ENCODE results near the gene SRSF9.

The SRSF9 gene

DNA sequence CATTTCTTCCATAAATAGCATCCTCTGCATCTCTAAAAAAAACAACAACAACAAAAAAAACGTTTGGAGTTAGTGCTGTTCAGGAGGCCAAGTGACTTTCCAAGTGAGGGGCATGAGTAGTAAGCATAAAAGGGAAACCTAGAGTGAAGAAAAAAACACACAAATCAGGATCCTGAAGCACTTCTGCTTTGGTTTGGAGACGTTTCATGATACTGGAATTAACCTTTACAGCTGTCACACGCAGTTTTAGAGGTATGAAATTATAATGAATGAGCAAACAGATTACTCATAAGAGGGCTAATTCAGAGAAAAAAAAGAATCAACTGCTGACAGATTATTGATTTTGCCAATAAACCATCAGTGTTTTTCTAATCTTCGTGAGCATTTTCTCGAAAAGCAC, 3.8 kb downstream of the SRSF9 start:
- H3K18ac ChIP-seq (ENCODE audit: low read depth in 1 of 2, low read length in 2 of 2): no peak overlapping the region
- WGBS: 50% methylated on average over 4 of the region's 5 CpGs
- no peak overlapping the region for H3K4me2 ChIP-seq (ENCODE audit: low read length, poor library complexity, severe bottlenecking)
- H3K4ac ChIP-seq (ENCODE audit: low read depth in 1 of 2, low read length in 2 of 2): no peak overlapping the region
- H2BK12ac ChIP-seq (ENCODE audit: low read length in 2 of 2): no peak overlapping the region
- no peak overlapping the region for H3K23ac ChIP-seq (ENCODE audit: low read length in 2 of 2)
- no peaks in the 10 kb centered on the region for H3K27me3 ChIP-seq (ENCODE audit: control insufficient read depth in 1 of 2, insufficient read depth in 1 of 2, low read length in 2 of 2)
- peaks cover 17% of the 10 kb centered on the region for H3K79me1 ChIP-seq (replicated peaks; ENCODE audit: low read length, poor library complexity, severe bottlenecking)
- H2AK5ac ChIP-seq (ENCODE audit: low read length, severe bottlenecking): no peak overlapping the region
- no peak overlapping the region for H2BK5ac ChIP-seq (ENCODE audit: low read depth, low read length, poor library complexity, severe bottlenecking)
- H4K91ac ChIP-seq (ENCODE audit: low read length): no peak overlapping the region
- no peak for DNase-seq
- no peak overlapping the region for H4K8ac ChIP-seq (ENCODE audit: low read length)
- no peak overlapping the region for H2AFZ ChIP-seq (ENCODE audit: low read depth, low read length)
- H3K36me3 ChIP-seq (ENCODE audit: control insufficient read depth in 1 of 2, insufficient read depth in 2 of 2, low read depth in 1 of 2, low read length in 2 of 2): peaks cover 24 to 62% of the 10 kb centered on the region in 2 experiments
- no peak overlapping the region for H2BK120ac ChIP-seq (ENCODE audit: low read depth, low read length)
- H3K4me3 ChIP-seq (ENCODE audit: insufficient read depth in 1 of 2, low read depth in 1 of 2, low read length in 2 of 2): no peak overlapping the region
- H3K27ac ChIP-seq (ENCODE audit: low read length, poor library complexity, severe bottlenecking): no peak overlapping the region
- no peak overlapping the region for H3K14ac ChIP-seq (ENCODE audit: low read length in 2 of 2)
- H3K4me1 ChIP-seq (ENCODE audit: control insufficient read depth, insufficient read depth, low read depth, low read length): peaks cover 12% of the 10 kb centered on the region
- peak overlapping the region; percentile 59 for H3K9ac ChIP-seq (ENCODE audit: low read length)
- no peaks in the 10 kb centered on the region for H3K9me3 ChIP-seq (ENCODE audit: control insufficient read depth, low read length)
- H2BK15ac ChIP-seq (ENCODE audit: low read depth, poor library complexity, severe bottlenecking): no peak overlapping the region

DNA sequence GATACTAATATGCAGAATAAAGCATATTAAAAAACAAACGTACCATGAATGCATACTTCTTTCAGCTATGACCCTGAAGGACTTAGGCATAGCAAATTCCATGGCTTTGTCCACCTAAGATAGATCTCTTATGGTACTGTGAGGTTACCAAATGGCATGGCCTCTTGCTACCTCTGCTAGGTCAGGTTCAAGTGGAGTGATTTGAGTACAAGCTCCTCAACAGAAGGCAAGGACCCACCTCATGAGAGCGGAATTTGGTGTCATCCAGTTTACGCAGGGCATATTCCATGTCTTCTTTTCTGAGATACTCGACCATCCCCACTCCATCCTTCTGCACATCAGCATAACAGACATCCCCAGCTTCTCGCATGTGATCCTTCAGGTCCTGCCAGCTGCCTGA, 5.8 kb downstream of the SRSF9 start:
- no peak overlapping the region for H2AFZ ChIP-seq (ENCODE audit: low read depth, low read length)
- peak overlapping the region; percentile 51 for H4K8ac ChIP-seq (ENCODE audit: low read length)
- H3K36me3 ChIP-seq (ENCODE audit: control insufficient read depth in 1 of 2, insufficient read depth in 2 of 2, low read depth in 1 of 2, low read length in 2 of 2): peaks cover 32 to 79% of the 10 kb centered on the region in 2 experiments
- H3K4me2 ChIP-seq (ENCODE audit: low read length, poor library complexity, severe bottlenecking): no peak overlapping the region
- no peaks in the 10 kb centered on the region for H3K27me3 ChIP-seq (ENCODE audit: control insufficient read depth in 1 of 2, insufficient read depth in 1 of 2, low read length in 2 of 2)
- H3K23ac ChIP-seq (ENCODE audit: low read length in 2 of 2): no peak overlapping the region
- no peak overlapping the region for H4K91ac ChIP-seq (ENCODE audit: low read length)
- H3K4me3 ChIP-seq (ENCODE audit: insufficient read depth in 1 of 2, low read depth in 1 of 2, low read length in 2 of 2): no peak overlapping the region
- H3K4me1 ChIP-seq (ENCODE audit: control insufficient read depth, insufficient read depth, low read depth, low read length): peaks cover 6% of the 10 kb centered on the region
- 96% methylated on average over 5 of the region's 5 CpGs for WGBS
- no peak overlapping the region for H2BK15ac ChIP-seq (ENCODE audit: low read depth, poor library complexity, severe bottlenecking)
- no peaks in the 10 kb centered on the region for H3K9me3 ChIP-seq (ENCODE audit: control insufficient read depth, low read length)
- H3K14ac ChIP-seq (ENCODE audit: low read length in 2 of 2): no peak overlapping the region
- H3K18ac ChIP-seq (ENCODE audit: low read depth in 1 of 2, low read length in 2 of 2): no peak overlapping the region
- DNase-seq: no peak
- no peak overlapping the region for H3K27ac ChIP-seq (ENCODE audit: low read length, poor library complexity, severe bottlenecking)
- no peak overlapping the region for H2AK5ac ChIP-seq (ENCODE audit: low read length, severe bottlenecking)
- H3K9ac ChIP-seq (ENCODE audit: low read length): peak overlapping the region; percentile 11
- no peak overlapping the region for H2BK120ac ChIP-seq (ENCODE audit: low read depth, low read length)
- no peak overlapping the region for H2BK12ac ChIP-seq (ENCODE audit: low read length in 2 of 2)
- no peak overlapping the region for H2BK5ac ChIP-seq (ENCODE audit: low read depth, low read length, poor library complexity, severe bottlenecking)
- H3K79me1 ChIP-seq (replicated peaks; ENCODE audit: low read length, poor library complexity, severe bottlenecking): peaks cover 13% of the 10 kb centered on the region
- no peak overlapping the region for H3K4ac ChIP-seq (ENCODE audit: low read depth in 1 of 2, low read length in 2 of 2)

DNA sequence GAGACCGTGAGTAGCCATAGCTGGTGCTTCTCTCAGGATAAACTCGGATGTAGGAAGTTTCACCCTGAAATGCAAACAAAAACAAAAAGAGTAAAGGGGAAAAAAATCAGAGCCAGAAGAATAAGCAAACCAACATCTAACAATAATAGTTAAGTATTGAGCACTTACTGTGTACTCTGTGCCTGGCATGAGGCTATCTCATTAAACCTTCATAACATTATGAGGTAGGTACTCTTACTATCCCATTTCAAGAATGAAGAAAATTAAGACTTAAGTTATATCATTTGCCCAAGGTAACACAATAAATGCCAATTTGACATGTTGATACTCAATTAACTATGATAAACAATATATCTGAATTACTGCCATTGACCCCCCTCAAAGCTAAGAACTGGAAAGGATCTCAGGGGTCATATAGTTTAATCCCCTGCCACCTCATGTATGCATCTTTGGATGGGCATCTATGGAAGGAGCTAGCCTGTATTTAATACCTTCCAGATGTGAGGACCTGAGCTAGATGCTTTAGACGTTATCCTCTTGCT, 7.4 kb downstream of the SRSF9 start:
- Histone ChIP-seq H2BK120ac (ENCODE audit: low read depth, low read length) (no peak overlapping the region), H2AK5ac (ENCODE audit: low read length, severe bottlenecking) (no peak overlapping the region), H3K14ac (ENCODE audit: low read length in 2 of 2) (no peak overlapping the region), H2BK15ac (ENCODE audit: low read depth, poor library complexity, severe bottlenecking) (no peak overlapping the region), H2AFZ (ENCODE audit: low read depth, low read length) (no peak overlapping the region), H3K23ac (ENCODE audit: low read length in 2 of 2) (no peak overlapping the region), H3K4me1 (ENCODE audit: control insufficient read depth, insufficient read depth, low read depth, low read length) (peaks cover 2% of the 10 kb centered on the region), H3K4ac (ENCODE audit: low read depth in 1 of 2, low read length in 2 of 2) (no peak overlapping the region), H3K18ac (ENCODE audit: low read depth in 1 of 2, low read length in 2 of 2) (no peak overlapping the region), H2BK12ac (ENCODE audit: low read length in 2 of 2) (no peak overlapping the region), H2BK5ac (ENCODE audit: low read depth, low read length, poor library complexity, severe bottlenecking) (no peak overlapping the region), H3K9me3 (ENCODE audit: control insufficient read depth, low read length) (no peaks in the 10 kb centered on the region), H3K27ac (ENCODE audit: low read length, poor library complexity, severe bottlenecking) (no peak overlapping the region), H4K91ac (ENCODE audit: low read length) (no peak overlapping the region), H3K27me3 (ENCODE audit: control insufficient read depth in 1 of 2, insufficient read depth in 1 of 2, low read length in 2 of 2) (no peaks in the 10 kb centered on the region), H3K4me3 (ENCODE audit: insufficient read depth in 1 of 2, low read depth in 1 of 2, low read length in 2 of 2) (no peak overlapping the region), H3K79me1 (replicated peaks; ENCODE audit: low read length, poor library complexity, severe bottlenecking) (peaks cover 16% of the 10 kb centered on the region), H3K4me2 (ENCODE audit: low read length, poor library complexity, severe bottlenecking) (no peak overlapping the region), H4K8ac (ENCODE audit: low read length) (no peak overlapping the region), H3K36me3 (ENCODE audit: control insufficient read depth in 1 of 2, insufficient read depth in 2 of 2, low read depth in 1 of 2, low read length in 2 of 2) (peaks cover 40 to 87% of the 10 kb centered on the region in 2 experiments), H3K9ac (ENCODE audit: low read length) (peak overlapping the region; percentile 11)
- DNase-seq: no peak
- 96% methylated on average over 1 of the region's 3 CpGs for WGBS

GRCh38 chr12:120460157-120460556, 9.4 kb downstream of the SRSF9 start:
- 98% methylated on average over 3 of the region's 3 CpGs for WGBS
- no peak overlapping the region for H3K4me2 ChIP-seq (ENCODE audit: low read length, poor library complexity, severe bottlenecking)
- H2AK5ac ChIP-seq (ENCODE audit: low read length, severe bottlenecking): no peak overlapping the region
- H3K4me3 ChIP-seq (ENCODE audit: insufficient read depth in 1 of 2, low read depth in 1 of 2, low read length in 2 of 2): no peak overlapping the region
- no peak overlapping the region for H3K14ac ChIP-seq (ENCODE audit: low read length in 2 of 2)
- H3K36me3 ChIP-seq (ENCODE audit: control insufficient read depth in 1 of 2, insufficient read depth in 2 of 2, low read depth in 1 of 2, low read length in 2 of 2): peaks cover 53 to 94% of the 10 kb centered on the region in 2 experiments
- no peaks in the 10 kb centered on the region for H3K27me3 ChIP-seq (ENCODE audit: control insufficient read depth in 1 of 2, insufficient read depth in 1 of 2, low read length in 2 of 2)
- DNase-seq: no peak
- no peak overlapping the region for H2BK5ac ChIP-seq (ENCODE audit: low read depth, low read length, poor library complexity, severe bottlenecking)
- no peak overlapping the region for H3K18ac ChIP-seq (ENCODE audit: low read depth in 1 of 2, low read length in 2 of 2)
- H3K9me3 ChIP-seq (ENCODE audit: control insufficient read depth, low read length): no peaks in the 10 kb centered on the region
- H2BK120ac ChIP-seq (ENCODE audit: low read depth, low read length): no peak overlapping the region
- no peaks in the 10 kb centered on the region for H3K4me1 ChIP-seq (ENCODE audit: control insufficient read depth, insufficient read depth, low read depth, low read length)
- no peak overlapping the region for H2BK15ac ChIP-seq (ENCODE audit: low read depth, poor library complexity, severe bottlenecking)
- no peak overlapping the region for H3K9ac ChIP-seq (ENCODE audit: low read length)
- no peak overlapping the region for H3K4ac ChIP-seq (ENCODE audit: low read depth in 1 of 2, low read length in 2 of 2)
- H3K27ac ChIP-seq (ENCODE audit: low read length, poor library complexity, severe bottlenecking): no peak overlapping the region
- H2AFZ ChIP-seq (ENCODE audit: low read depth, low read length): no peak overlapping the region
- H4K91ac ChIP-seq (ENCODE audit: low read length): no peak overlapping the region
- H3K79me1 ChIP-seq (replicated peaks; ENCODE audit: low read length, poor library complexity, severe bottlenecking): peaks cover 22% of the 10 kb centered on the region
- no peak overlapping the region for H4K8ac ChIP-seq (ENCODE audit: low read length)
- no peak overlapping the region for H3K23ac ChIP-seq (ENCODE audit: low read length in 2 of 2)
- no peak overlapping the region for H2BK12ac ChIP-seq (ENCODE audit: low read length in 2 of 2)
